ENCODE results near the gene GDF10.

GDF10 gene

GRCh38 chr10:47359101-47359500, 59.1 kb downstream of the GDF10 start:
- Histone ChIP-seq H3K9ac (ENCODE audit: low read depth, low read length, poor library complexity) (no peak overlapping the region), H2BK15ac (ENCODE audit: low read length) (no peak overlapping the region), H3K27me3 (ENCODE audit: control insufficient read depth in 3 of 3, insufficient read depth in 3 of 3, low read depth in 1 of 3, low read length in 3 of 3) (no peaks in the 10 kb centered on the region), H3K4me2 (ENCODE audit: insufficient read depth, low read length, poor library complexity, severe bottlenecking) (no peak overlapping the region), H4K8ac (ENCODE audit: low read depth, low read length) (no peak overlapping the region), H3K23ac (ENCODE audit: low read depth, low read length, poor library complexity) (no peak overlapping the region), H3K36me3 (replicated peaks in 1 of 2; ENCODE audit: control insufficient read depth in 2 of 2, insufficient read depth in 2 of 2, low read length in 2 of 2) (no peaks in the 10 kb centered on the region), H3K4ac (ENCODE audit: low read length) (no peak overlapping the region), H3K9me3 (replicated peaks in 1 of 2; ENCODE audit: control insufficient read depth in 2 of 2, insufficient read depth in 1 of 2, low read depth in 1 of 2, low read length in 2 of 2) (no peaks in the 10 kb centered on the region), H2BK120ac (ENCODE audit: low read depth, low read length) (no peak overlapping the region), H3K14ac (ENCODE audit: low read length) (no peak overlapping the region), H3K4me3 (ENCODE audit: low read length in 2 of 2) (no peak overlapping the region), H3K18ac (ENCODE audit: low read length) (no peak overlapping the region), H4K91ac (ENCODE audit: low read depth, low read length, poor library complexity) (no peak overlapping the region), H2AFZ (ENCODE audit: low read length) (no peak overlapping the region), H2BK5ac (ENCODE audit: low read length) (no peak overlapping the region), H3K79me1 (ENCODE audit: low read depth, low read length) (no peaks in the 10 kb centered on the region), H2AK5ac (ENCODE audit: low read depth, low read length) (no peak overlapping the region), H3K4me1 (ENCODE audit: control insufficient read depth in 2 of 2, insufficient read depth in 1 of 2, low read depth in 1 of 2, low read length in 2 of 2) (peaks cover 0 to 3% of the 10 kb centered on the region in 2 donors), H2BK12ac (ENCODE audit: low read length) (no peak overlapping the region), H3K27ac (replicated peaks; ENCODE audit: low read length) (no peak overlapping the region)
- no CpG with 5 or more reads among the region's 2 CpGs for WGBS, 2 donors (ENCODE audit: extremely low coverage in 2 of 2, insufficient read length in 2 of 2, insufficient replicate concordance in 1 of 2)
- DNase-seq (ENCODE audit: low spot score), result no peak

GRCh38 chr10:47359626-47360418, 59.8 kb downstream of the GDF10 start:
- H2BK120ac ChIP-seq (ENCODE audit: low read depth, low read length), result no peak overlapping the region
- H3K18ac ChIP-seq (ENCODE audit: low read length), result no peak overlapping the region
- H3K9me3 ChIP-seq (replicated peaks in 1 of 2; ENCODE audit: control insufficient read depth in 2 of 2, insufficient read depth in 1 of 2, low read depth in 1 of 2, low read length in 2 of 2), result no peaks in the 10 kb centered on the region
- no peak overlapping the region for H2AFZ ChIP-seq (ENCODE audit: low read length)
- H3K9ac ChIP-seq (ENCODE audit: low read depth, low read length, poor library complexity), result no peak overlapping the region
- H2AK5ac ChIP-seq (ENCODE audit: low read depth, low read length), result no peak overlapping the region
- no peaks in the 10 kb centered on the region for H3K27me3 ChIP-seq (ENCODE audit: control insufficient read depth in 3 of 3, insufficient read depth in 3 of 3, low read depth in 1 of 3, low read length in 3 of 3)
- no CpG with 5 or more reads among the region's 4 CpGs for WGBS, 2 donors (ENCODE audit: extremely low coverage in 2 of 2, insufficient read length in 2 of 2, insufficient replicate concordance in 1 of 2)
- H3K4me2 ChIP-seq (ENCODE audit: insufficient read depth, low read length, poor library complexity, severe bottlenecking), result no peak overlapping the region
- H2BK5ac ChIP-seq (ENCODE audit: low read length), result no peak overlapping the region
- no peak overlapping the region for H3K23ac ChIP-seq (ENCODE audit: low read depth, low read length, poor library complexity)
- no peak overlapping the region for H3K4me3 ChIP-seq (ENCODE audit: low read length in 2 of 2)
- no peak overlapping the region for H3K27ac ChIP-seq (replicated peaks; ENCODE audit: low read length)
- H3K14ac ChIP-seq (ENCODE audit: low read length), result no peak overlapping the region
- H3K4ac ChIP-seq (ENCODE audit: low read length), result no peak overlapping the region
- no peak overlapping the region for H4K91ac ChIP-seq (ENCODE audit: low read depth, low read length, poor library complexity)
- peaks cover 0 to 3% of the 10 kb centered on the region in 2 donors for H3K4me1 ChIP-seq (ENCODE audit: control insufficient read depth in 2 of 2, insufficient read depth in 1 of 2, low read depth in 1 of 2, low read length in 2 of 2)
- no peak for DNase-seq (ENCODE audit: low spot score)
- H2BK12ac ChIP-seq (ENCODE audit: low read length), result no peak overlapping the region
- no peaks in the 10 kb centered on the region for H3K79me1 ChIP-seq (ENCODE audit: low read depth, low read length)
- no peak overlapping the region for H2BK15ac ChIP-seq (ENCODE audit: low read length)
- no peaks in the 10 kb centered on the region for H3K36me3 ChIP-seq (replicated peaks in 1 of 2; ENCODE audit: control insufficient read depth in 2 of 2, insufficient read depth in 2 of 2, low read length in 2 of 2)
- H4K8ac ChIP-seq (ENCODE audit: low read depth, low read length), result no peak overlapping the region

GRCh38 chr10:47360419-47361040, 60.5 kb downstream of the GDF10 start:
- Histone ChIP-seq H4K8ac (ENCODE audit: low read depth, low read length) (no peak overlapping the region), H3K9me3 (replicated peaks in 1 of 2; ENCODE audit: control insufficient read depth in 2 of 2, insufficient read depth in 1 of 2, low read depth in 1 of 2, low read length in 2 of 2) (no peaks in the 10 kb centered on the region), H3K27ac (replicated peaks; ENCODE audit: low read length) (no peak overlapping the region), H3K4ac (ENCODE audit: low read length) (no peak overlapping the region), H2BK5ac (ENCODE audit: low read length) (peak overlapping the region; percentile 55), H3K4me1 (ENCODE audit: control insufficient read depth in 2 of 2, insufficient read depth in 1 of 2, low read depth in 1 of 2, low read length in 2 of 2) (peaks cover 0 to 3% of the 10 kb centered on the region in 2 donors), H3K18ac (ENCODE audit: low read length) (no peak overlapping the region), H3K4me2 (ENCODE audit: insufficient read depth, low read length, poor library complexity, severe bottlenecking) (no peak overlapping the region), H3K36me3 (replicated peaks in 1 of 2; ENCODE audit: control insufficient read depth in 2 of 2, insufficient read depth in 2 of 2, low read length in 2 of 2) (no peaks in the 10 kb centered on the region), H3K79me1 (ENCODE audit: low read depth, low read length) (no peaks in the 10 kb centered on the region), H4K91ac (ENCODE audit: low read depth, low read length, poor library complexity) (no peak overlapping the region), H3K27me3 (ENCODE audit: control insufficient read depth in 3 of 3, insufficient read depth in 3 of 3, low read depth in 1 of 3, low read length in 3 of 3) (no peaks in the 10 kb centered on the region), H2BK120ac (ENCODE audit: low read depth, low read length) (no peak overlapping the region), H2AK5ac (ENCODE audit: low read depth, low read length) (no peak overlapping the region), H3K23ac (ENCODE audit: low read depth, low read length, poor library complexity) (no peak overlapping the region), H2BK12ac (ENCODE audit: low read length) (no peak overlapping the region), H3K14ac (ENCODE audit: low read length) (no peak overlapping the region), H2AFZ (ENCODE audit: low read length) (no peak overlapping the region), H2BK15ac (ENCODE audit: low read length) (no peak overlapping the region), H3K4me3 (ENCODE audit: low read length in 2 of 2) (no peak overlapping the region), H3K9ac (ENCODE audit: low read depth, low read length, poor library complexity) (peak overlapping the region; percentile 27)
- WGBS, 2 donors (ENCODE audit: extremely low coverage in 2 of 2, insufficient read length in 2 of 2, insufficient replicate concordance in 1 of 2), result no CpG with 5 or more reads among the region's 14 CpGs
- DNase-seq (ENCODE audit: low spot score), result no peak

DNA sequence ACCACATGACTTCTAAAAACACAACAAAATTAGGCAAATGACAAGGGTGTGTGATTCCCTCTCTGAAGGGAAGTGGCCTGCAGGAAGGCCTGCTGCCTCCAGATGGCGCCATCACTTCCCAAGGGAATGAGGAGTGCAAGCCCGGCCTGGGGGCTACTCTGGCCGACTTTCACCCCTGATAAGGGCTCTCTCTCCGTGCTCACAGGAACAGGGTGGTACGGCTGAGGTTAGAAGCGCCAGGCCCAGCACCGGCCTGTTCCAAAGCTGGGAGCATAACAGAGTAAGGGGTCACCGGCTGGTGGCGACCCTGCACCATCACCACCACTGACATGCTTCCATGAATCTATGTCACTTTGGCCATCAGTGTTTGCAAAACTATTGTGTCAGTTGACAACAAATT, 61.3 kb downstream of the GDF10 start:
- H4K91ac ChIP-seq (ENCODE audit: low read depth, low read length, poor library complexity), result no peak overlapping the region
- no peak overlapping the region for H2AK5ac ChIP-seq (ENCODE audit: low read depth, low read length)
- H3K4me1 ChIP-seq (ENCODE audit: control insufficient read depth in 2 of 2, insufficient read depth in 1 of 2, low read depth in 1 of 2, low read length in 2 of 2), result peaks cover 0 to 3% of the 10 kb centered on the region in 2 donors
- H2AFZ ChIP-seq (ENCODE audit: low read length), result no peak overlapping the region
- no peak overlapping the region for H3K4me2 ChIP-seq (ENCODE audit: insufficient read depth, low read length, poor library complexity, severe bottlenecking)
- no peaks in the 10 kb centered on the region for H3K9me3 ChIP-seq (replicated peaks in 1 of 2; ENCODE audit: control insufficient read depth in 2 of 2, insufficient read depth in 1 of 2, low read depth in 1 of 2, low read length in 2 of 2)
- H4K8ac ChIP-seq (ENCODE audit: low read depth, low read length), result no peak overlapping the region
- H3K4me3 ChIP-seq (ENCODE audit: low read length in 2 of 2), result no peak overlapping the region
- H2BK120ac ChIP-seq (ENCODE audit: low read depth, low read length), result no peak overlapping the region
- no peak overlapping the region for H2BK12ac ChIP-seq (ENCODE audit: low read length)
- H3K36me3 ChIP-seq (replicated peaks in 1 of 2; ENCODE audit: control insufficient read depth in 2 of 2, insufficient read depth in 2 of 2, low read length in 2 of 2), result no peaks in the 10 kb centered on the region
- no peak overlapping the region for H2BK15ac ChIP-seq (ENCODE audit: low read length)
- WGBS, 2 donors (ENCODE audit: extremely low coverage in 2 of 2, insufficient read length in 2 of 2, insufficient replicate concordance in 1 of 2), result no CpG with 5 or more reads among the region's 9 CpGs
- H2BK5ac ChIP-seq (ENCODE audit: low read length), result no peak overlapping the region
- no peak overlapping the region for H3K14ac ChIP-seq (ENCODE audit: low read length)
- H3K27me3 ChIP-seq (ENCODE audit: control insufficient read depth in 3 of 3, insufficient read depth in 3 of 3, low read depth in 1 of 3, low read length in 3 of 3), result peaks cover 0 to 3% (median 0%) of the 10 kb centered on the region in 3 experiments
- H3K4ac ChIP-seq (ENCODE audit: low read length), result no peak overlapping the region
- no peaks in the 10 kb centered on the region for H3K79me1 ChIP-seq (ENCODE audit: low read depth, low read length)
- H3K9ac ChIP-seq (ENCODE audit: low read depth, low read length, poor library complexity), result no peak overlapping the region
- peak overlapping the region; percentile 32 for H3K18ac ChIP-seq (ENCODE audit: low read length)
- H3K27ac ChIP-seq (replicated peaks; ENCODE audit: low read length), result no peak overlapping the region
- peak; percentile 61 for DNase-seq (ENCODE audit: low spot score)
- peak overlapping the region; percentile 47 for H3K23ac ChIP-seq (ENCODE audit: low read depth, low read length, poor library complexity)

Data from neuronal stem cell (in vitro differentiated cells).